HL-60 (cell line): ENCODE measurements around the gene ABLIM1.

Source experiments
- TF ChIP-seq, protein P1 (sequence below): IDR thresholded peaks from one replicate; pipeline ENCODE4 v1.5.1; 2011; ENCODE audit warnings: low read length, control low read depth, inconsistent platforms; ENCODE audit not compliant: insufficient read depth
- TF ChIP-seq, protein P2 (sequence below): IDR thresholded peaks from 2 replicates; pipeline ENCODE4 v1.6.1; 2012; ENCODE audit warnings: low read depth; ENCODE audit not compliant: insufficient replicate concordance

DNA sequence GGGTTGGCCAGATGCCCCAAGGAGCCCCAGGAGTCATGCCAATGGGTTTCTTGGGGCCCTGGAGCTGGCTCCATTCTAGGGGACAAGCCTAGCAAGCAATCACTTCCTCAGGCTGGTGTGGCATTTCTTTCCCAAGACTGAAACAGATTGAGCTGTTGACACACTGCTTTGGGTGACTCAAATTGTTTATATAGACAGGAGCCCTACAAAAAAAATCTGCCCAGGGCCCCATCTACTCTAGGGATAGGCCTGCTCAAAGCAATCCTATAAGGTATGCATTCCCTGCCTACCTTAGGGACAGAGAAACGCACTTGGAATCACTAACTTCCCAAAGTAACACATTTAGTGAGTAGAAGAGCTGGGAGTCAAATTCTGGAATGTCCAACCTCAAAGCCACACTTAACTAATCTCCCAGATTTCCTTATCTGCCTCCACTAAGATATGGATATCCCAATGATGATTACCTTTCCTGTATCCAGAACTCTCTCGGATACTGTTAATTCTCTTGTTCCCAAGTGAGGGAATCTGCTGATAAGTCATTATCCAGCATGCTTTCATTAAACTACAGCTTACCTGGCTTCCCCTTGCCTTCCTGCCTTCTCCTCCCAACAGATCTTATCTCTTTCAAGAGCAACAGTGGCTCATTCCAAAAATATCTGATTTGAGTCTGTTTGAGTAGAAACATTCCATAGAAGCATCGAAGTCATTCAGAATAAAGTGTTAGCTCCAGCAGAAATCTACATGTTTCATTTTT, 3.1 kb downstream of the ABLIM1 start:
- TF ChIP-seq, protein P1, sequence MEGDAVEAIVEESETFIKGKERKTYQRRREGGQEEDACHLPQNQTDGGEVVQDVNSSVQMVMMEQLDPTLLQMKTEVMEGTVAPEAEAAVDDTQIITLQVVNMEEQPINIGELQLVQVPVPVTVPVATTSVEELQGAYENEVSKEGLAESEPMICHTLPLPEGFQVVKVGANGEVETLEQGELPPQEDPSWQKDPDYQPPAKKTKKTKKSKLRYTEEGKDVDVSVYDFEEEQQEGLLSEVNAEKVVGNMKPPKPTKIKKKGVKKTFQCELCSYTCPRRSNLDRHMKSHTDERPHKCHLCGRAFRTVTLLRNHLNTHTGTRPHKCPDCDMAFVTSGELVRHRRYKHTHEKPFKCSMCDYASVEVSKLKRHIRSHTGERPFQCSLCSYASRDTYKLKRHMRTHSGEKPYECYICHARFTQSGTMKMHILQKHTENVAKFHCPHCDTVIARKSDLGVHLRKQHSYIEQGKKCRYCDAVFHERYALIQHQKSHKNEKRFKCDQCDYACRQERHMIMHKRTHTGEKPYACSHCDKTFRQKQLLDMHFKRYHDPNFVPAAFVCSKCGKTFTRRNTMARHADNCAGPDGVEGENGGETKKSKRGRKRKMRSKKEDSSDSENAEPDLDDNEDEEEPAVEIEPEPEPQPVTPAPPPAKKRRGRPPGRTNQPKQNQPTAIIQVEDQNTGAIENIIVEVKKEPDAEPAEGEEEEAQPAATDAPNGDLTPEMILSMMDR = no peak
- TF ChIP-seq, protein P2, sequence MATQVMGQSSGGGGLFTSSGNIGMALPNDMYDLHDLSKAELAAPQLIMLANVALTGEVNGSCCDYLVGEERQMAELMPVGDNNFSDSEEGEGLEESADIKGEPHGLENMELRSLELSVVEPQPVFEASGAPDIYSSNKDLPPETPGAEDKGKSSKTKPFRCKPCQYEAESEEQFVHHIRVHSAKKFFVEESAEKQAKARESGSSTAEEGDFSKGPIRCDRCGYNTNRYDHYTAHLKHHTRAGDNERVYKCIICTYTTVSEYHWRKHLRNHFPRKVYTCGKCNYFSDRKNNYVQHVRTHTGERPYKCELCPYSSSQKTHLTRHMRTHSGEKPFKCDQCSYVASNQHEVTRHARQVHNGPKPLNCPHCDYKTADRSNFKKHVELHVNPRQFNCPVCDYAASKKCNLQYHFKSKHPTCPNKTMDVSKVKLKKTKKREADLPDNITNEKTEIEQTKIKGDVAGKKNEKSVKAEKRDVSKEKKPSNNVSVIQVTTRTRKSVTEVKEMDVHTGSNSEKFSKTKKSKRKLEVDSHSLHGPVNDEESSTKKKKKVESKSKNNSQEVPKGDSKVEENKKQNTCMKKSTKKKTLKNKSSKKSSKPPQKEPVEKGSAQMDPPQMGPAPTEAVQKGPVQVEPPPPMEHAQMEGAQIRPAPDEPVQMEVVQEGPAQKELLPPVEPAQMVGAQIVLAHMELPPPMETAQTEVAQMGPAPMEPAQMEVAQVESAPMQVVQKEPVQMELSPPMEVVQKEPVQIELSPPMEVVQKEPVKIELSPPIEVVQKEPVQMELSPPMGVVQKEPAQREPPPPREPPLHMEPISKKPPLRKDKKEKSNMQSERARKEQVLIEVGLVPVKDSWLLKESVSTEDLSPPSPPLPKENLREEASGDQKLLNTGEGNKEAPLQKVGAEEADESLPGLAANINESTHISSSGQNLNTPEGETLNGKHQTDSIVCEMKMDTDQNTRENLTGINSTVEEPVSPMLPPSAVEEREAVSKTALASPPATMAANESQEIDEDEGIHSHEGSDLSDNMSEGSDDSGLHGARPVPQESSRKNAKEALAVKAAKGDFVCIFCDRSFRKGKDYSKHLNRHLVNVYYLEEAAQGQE = no peak
